ENCODE data around the gene SLC29A3. TPM values are rescaled to one million over a fixed set of nuclear protein-coding genes. Genes with fewer than 3 reads are reported as not detected.

Gene SLC29A3
- polyA plus RNA-seq, 1 experiment = 7.2 TPM

GRCh38 chr10:71321386-71321785, 2.3 kb downstream of the SLC29A3 start:
- no peak for DNase-seq (ENCODE audit: low read depth)
- no peak overlapping the region for H3K4me3 ChIP-seq (ENCODE audit: low read depth, low read length)
- H3K27me3 ChIP-seq (ENCODE audit: control insufficient read depth, insufficient read depth, low read length) = no peaks in the 10 kb centered on the region
- no peak for TF ChIP-seq CTCF (IDR thresholded peaks at IDR 0.05; ENCODE audit: insufficient read depth, low read depth, low read length)
- POLR2A ChIA-PET = no interaction called here
- CTCF ChIA-PET = interaction anchor here (0.8 to 4.1 kb wide), 3 partner anchors 23 to 288 kb away, joined by 3 to 16 read pairs (median 8); no protein-coding TSS in a partner anchor
- no peaks in the 10 kb centered on the region for H3K36me3 ChIP-seq (ENCODE audit: control insufficient read depth, insufficient read depth, low read length)

GRCh38 chr10:71323407-71323806, 4.3 kb downstream of the SLC29A3 start:
- no peaks in the 10 kb centered on the region for H3K27me3 ChIP-seq (ENCODE audit: control insufficient read depth, insufficient read depth, low read length)
- CTCF ChIA-PET = interaction anchor here (2.7 kb wide), 1 partner anchor 246 kb away, joined by 8 read pairs; no protein-coding TSS in a partner anchor
- H3K36me3 ChIP-seq (ENCODE audit: control insufficient read depth, insufficient read depth, low read length) = no peaks in the 10 kb centered on the region
- TF ChIP-seq CTCF (IDR thresholded peaks at IDR 0.05; ENCODE audit: insufficient read depth, low read depth, low read length) = no peak
- POLR2A ChIA-PET = no interaction called here
- no peak overlapping the region for H3K4me3 ChIP-seq (ENCODE audit: low read depth, low read length)
- no peak for DNase-seq (ENCODE audit: low read depth)

- CTCF ChIA-PET = interaction anchor here (0.6 to 2.7 kb wide), 2 partner anchors 245 to 714 kb away, joined by 3 to 8 read pairs; no protein-coding TSS in a partner anchor
- POLR2A ChIA-PET = no interaction called here
Measured at GRCh38 chr10:71324743-71325142, 5.7 kb downstream of the SLC29A3 start.

GRCh38 chr10:71325267-71325666, 6.2 kb downstream of the SLC29A3 start:
- H3K36me3 ChIP-seq (ENCODE audit: control insufficient read depth, insufficient read depth, low read length) = no peaks in the 10 kb centered on the region
- DNase-seq (ENCODE audit: low read depth) = no peak
- H3K27me3 ChIP-seq (ENCODE audit: control insufficient read depth, insufficient read depth, low read length) = no peaks in the 10 kb centered on the region
- TF ChIP-seq CTCF (IDR thresholded peaks at IDR 0.05; ENCODE audit: insufficient read depth, low read depth, low read length) = no peak
- ChIA-PET POLR2A (no interaction called here), CTCF (interaction anchor here (0.6 to 2.7 kb wide), 4 partner anchors 14 to 714 kb away, joined by 3 to 8 read pairs (median 3); no protein-coding TSS in a partner anchor)
- no peak overlapping the region for H3K4me3 ChIP-seq (ENCODE audit: low read depth, low read length)

More at GRCh38 chr10:71324743-71325142, 5.7 kb downstream of the SLC29A3 start:
- TF ChIP-seq CTCF (IDR thresholded peaks at IDR 0.05; ENCODE audit: insufficient read depth, low read depth, low read length) = no peak
- no peaks in the 10 kb centered on the region for H3K27me3 ChIP-seq (ENCODE audit: control insufficient read depth, insufficient read depth, low read length)
- H3K36me3 ChIP-seq (ENCODE audit: control insufficient read depth, insufficient read depth, low read length) = no peaks in the 10 kb centered on the region
- H3K4me3 ChIP-seq (ENCODE audit: low read depth, low read length) = no peak overlapping the region
- DNase-seq (ENCODE audit: low read depth) = no peak

GRCh38 chr10:71326464-71326881, 7.4 kb downstream of the SLC29A3 start:
- H3K36me3 ChIP-seq (ENCODE audit: control insufficient read depth, insufficient read depth, low read length) = no peaks in the 10 kb centered on the region
- no peaks in the 10 kb centered on the region for H3K27me3 ChIP-seq (ENCODE audit: control insufficient read depth, insufficient read depth, low read length)
- H3K4me3 ChIP-seq (ENCODE audit: low read depth, low read length) = no peak overlapping the region
- ChIA-PET POLR2A (no interaction called here), CTCF (interaction anchor here (0.8 to 1.4 kb wide), 4 partner anchors 12 to 243 kb away, joined by 3 to 4 read pairs (median 4); no protein-coding TSS in a partner anchor)
- TF ChIP-seq CTCF (IDR thresholded peaks at IDR 0.05; ENCODE audit: insufficient read depth, low read depth, low read length) = no peak
- no peak for DNase-seq (ENCODE audit: low read depth)
